ENCODE data around the gene SGPL1.

The SGPL1 gene

DNA sequence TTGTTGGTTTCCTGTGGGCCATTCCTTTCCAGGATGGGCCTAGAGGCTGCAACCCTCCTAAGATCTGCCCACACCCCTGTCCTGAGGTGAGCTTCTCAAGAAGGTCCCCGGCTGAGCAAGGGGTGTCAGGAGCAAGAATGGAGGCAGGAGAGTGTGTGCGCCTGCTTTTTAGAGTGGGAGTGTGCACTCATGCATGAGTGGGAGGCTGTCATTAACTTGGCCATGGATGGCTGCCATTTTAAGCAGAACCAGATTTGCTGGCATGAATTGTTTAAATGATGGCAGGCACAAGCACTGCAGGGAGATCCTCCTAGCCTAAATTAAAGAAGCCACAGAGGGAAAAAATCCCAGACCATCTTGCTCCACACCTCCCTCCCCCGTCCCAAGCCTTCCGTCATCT is 2.9 kb upstream of the SGPL1 start:
- no peak overlapping the region for H3K4me3 ChIP-seq (ENCODE audit: low read depth, low read length)
- TF ChIP-seq, protein P1, sequence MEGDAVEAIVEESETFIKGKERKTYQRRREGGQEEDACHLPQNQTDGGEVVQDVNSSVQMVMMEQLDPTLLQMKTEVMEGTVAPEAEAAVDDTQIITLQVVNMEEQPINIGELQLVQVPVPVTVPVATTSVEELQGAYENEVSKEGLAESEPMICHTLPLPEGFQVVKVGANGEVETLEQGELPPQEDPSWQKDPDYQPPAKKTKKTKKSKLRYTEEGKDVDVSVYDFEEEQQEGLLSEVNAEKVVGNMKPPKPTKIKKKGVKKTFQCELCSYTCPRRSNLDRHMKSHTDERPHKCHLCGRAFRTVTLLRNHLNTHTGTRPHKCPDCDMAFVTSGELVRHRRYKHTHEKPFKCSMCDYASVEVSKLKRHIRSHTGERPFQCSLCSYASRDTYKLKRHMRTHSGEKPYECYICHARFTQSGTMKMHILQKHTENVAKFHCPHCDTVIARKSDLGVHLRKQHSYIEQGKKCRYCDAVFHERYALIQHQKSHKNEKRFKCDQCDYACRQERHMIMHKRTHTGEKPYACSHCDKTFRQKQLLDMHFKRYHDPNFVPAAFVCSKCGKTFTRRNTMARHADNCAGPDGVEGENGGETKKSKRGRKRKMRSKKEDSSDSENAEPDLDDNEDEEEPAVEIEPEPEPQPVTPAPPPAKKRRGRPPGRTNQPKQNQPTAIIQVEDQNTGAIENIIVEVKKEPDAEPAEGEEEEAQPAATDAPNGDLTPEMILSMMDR (IDR thresholded peaks at IDR 0.05; ENCODE audit: low read depth, low read length, missing control alignments): no peak
- no peak for DNase-seq (ENCODE audit: low read depth)

DNA sequence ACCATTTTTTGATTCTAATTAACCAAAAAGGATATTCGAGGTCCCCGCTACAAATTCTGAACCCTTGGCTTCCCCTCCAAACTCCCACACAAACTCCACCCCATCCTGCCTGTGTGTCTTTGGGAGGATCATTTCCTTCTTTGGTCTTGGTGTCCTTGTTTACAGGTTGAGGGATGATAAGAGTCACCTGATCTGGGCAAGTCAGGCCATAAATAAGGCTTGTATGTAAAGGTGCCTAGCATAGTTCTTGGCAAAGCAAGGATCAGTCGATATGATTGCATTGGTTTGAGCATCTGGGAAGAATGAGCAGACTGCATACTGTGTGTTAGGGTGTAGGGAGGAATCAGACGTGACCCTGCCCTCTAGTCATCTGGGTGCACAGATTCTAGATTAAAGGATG is 1.6 kb upstream of the SGPL1 start:
- TF ChIP-seq, protein P1 (IDR thresholded peaks at IDR 0.05; ENCODE audit: low read depth, low read length, missing control alignments): no peak
- no peak for DNase-seq (ENCODE audit: low read depth)
- no peak overlapping the region for H3K4me3 ChIP-seq (ENCODE audit: low read depth, low read length)

GRCh38 chr10:70816220-70816894 is 609 bp downstream of the SGPL1 start:
- no peak for DNase-seq (ENCODE audit: low read depth)
- peak overlapping the region; percentile 74 for H3K4me3 ChIP-seq (ENCODE audit: low read depth, low read length)

GRCh38 chr10:70820976-70821750 is 5.4 kb downstream of the SGPL1 start:
- TF ChIP-seq, protein P1 (IDR thresholded peaks at IDR 0.05; ENCODE audit: low read depth, low read length, missing control alignments): no peak
- H3K4me3 ChIP-seq (ENCODE audit: low read depth, low read length): no peak overlapping the region
- DNase-seq (ENCODE audit: low read depth): no peak

More at GRCh38 chr10:70816220-70816894, 609 bp downstream of the SGPL1 start:
- TF ChIP-seq, protein P1 (IDR thresholded peaks at IDR 0.05; ENCODE audit: low read depth, low read length, missing control alignments): no peak

DNA sequence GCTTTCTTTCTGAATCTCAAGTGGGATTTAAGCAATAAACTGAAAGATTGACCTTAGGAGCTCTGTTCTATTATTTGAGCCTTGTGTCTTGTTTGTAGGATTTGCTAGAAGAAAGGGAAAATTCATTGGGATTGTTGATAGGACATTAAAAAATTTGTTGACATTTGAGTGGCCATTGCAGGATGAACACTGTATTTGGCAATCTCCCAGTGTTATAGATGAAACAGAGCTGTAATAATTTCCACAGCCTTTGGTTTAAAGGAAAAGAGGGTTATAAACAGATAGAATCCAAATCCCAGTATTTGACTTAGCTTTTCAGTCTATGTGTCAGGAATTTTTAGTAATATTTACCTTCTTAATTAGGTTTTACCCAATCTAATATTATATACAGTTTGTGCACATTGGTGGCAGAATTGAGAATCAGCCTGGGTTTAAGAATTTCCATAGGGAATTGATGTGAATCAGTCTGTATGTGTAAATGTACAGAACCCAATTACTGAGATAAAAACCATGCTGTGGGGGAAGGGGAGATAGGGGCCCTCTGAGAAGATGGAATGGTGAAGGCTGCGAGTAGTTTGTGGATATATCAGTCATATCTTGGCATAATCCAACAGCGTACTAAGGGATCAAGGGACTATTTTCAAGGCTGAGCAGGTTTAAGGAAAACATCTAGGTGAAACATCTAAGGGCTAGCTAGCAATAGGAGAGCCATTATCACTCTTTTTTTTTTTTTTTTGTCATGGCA is 6.5 kb downstream of the SGPL1 start:
- H3K4me3 ChIP-seq (ENCODE audit: low read depth, low read length): no peak overlapping the region
- TF ChIP-seq, protein P1 (IDR thresholded peaks at IDR 0.05; ENCODE audit: low read depth, low read length, missing control alignments): no peak
- no peak for DNase-seq (ENCODE audit: low read depth)

DNA sequence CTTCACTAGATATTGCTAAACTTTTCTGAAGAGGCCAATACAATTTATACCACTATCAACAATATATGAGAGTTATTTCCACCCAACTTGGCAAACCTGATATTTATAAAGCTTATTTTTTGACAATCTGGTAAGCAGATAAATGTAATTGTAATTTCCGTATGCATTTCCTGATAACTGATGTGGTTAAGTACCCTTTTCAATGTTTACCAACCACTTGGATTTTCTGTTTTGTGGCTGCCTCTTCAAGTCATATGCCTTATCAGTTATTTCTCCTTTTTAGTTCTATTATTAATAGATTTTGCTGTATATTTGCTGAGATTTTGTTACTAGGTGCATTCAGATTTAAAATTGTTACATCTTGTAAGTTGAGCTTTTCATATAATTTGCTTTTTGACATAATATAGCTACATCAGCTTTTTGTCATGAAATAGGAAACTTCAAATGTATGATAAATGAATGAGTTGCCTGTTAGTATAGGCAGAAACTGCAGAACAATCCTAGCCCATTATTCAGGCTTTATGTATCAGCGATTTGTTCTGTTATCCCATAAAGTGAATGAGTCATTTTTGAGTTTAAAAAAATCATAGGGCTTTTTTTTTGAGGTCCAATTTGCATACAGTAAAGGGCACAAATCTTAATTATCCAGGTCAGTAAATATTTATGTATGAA is 11.5 kb downstream of the SGPL1 start:
- DNase-seq (ENCODE audit: low read depth): no peak
- TF ChIP-seq, protein P1 (IDR thresholded peaks at IDR 0.05; ENCODE audit: low read depth, low read length, missing control alignments): no peak

More for the DNA sequence above, 11.5 kb downstream of the SGPL1 start:
- no peak overlapping the region for H3K4me3 ChIP-seq (ENCODE audit: low read depth, low read length)
